HepG2 (cell line): ENCODE results near the gene ADGRE3. TPM values are rescaled to one million over a fixed set of nuclear protein-coding genes. Genes with fewer than 3 reads are reported as not detected.

Experiments used
- EHMT2 ChIP-seq: fragments of 200-600 bp; sonication (generic); IDR thresholded peaks from 2 replicates; pipeline ENCODE4 v1.7.0; 2017; ENCODE audit warnings: antibody characterized with exemption, low read depth, low read length, borderline replicate concordance
- FOXA1 ChIP-seq, 2 experiments: fragments of 450-650 bp in 1 of 2; sonication (generic) in 1 of 2; formaldehyde crosslinking in 1 of 2; IDR thresholded peaks; 2 replicates each; pipeline versions ENCODE4 v1.4.0 to v1.6.1; 2016 to 2020; ENCODE audit warnings: missing genetic modification reagents in 1 of 2
- GMEB1 ChIP-seq: sonication (generic); formaldehyde crosslinking; IDR thresholded peaks from 2 replicates; pipeline ENCODE4 v1.5.1; 2020; ENCODE audit warnings: missing genetic modification reagents, mild to moderate bottlenecking, borderline replicate concordance
- IRF1 ChIP-seq: sonication (generic); formaldehyde crosslinking; IDR thresholded peaks from 2 replicates; pipeline ENCODE4 v1.4.0; 2020; ENCODE audit warnings: low read depth, mild to moderate bottlenecking, missing genetic modification reagents
- IRF2 ChIP-seq: IDR thresholded peaks from 2 replicates; pipeline ENCODE4 v1.6.1; 2018; ENCODE audit warnings: missing genetic modification reagents, missing compliant biosample characterization
- PCBP2 ChIP-seq: fragments of 200-400 bp; formaldehyde crosslinking; optimal IDR thresholded peaks from 2 replicates; pipeline ENCODE3; 2018; ENCODE audit warnings: low read length, low read depth; ENCODE audit not compliant: poor library complexity, severe bottlenecking
- RBM39 ChIP-seq: fragments of 200-400 bp; formaldehyde crosslinking; IDR thresholded peaks from one replicate; pipeline ENCODE4 v1.6.1; 2018; ENCODE audit warnings: antibody characterized with exemption, mild to moderate bottlenecking, low read depth, low read length; ENCODE audit not compliant: poor library complexity, severe bottlenecking
- SSRP1 ChIP-seq: IDR thresholded peaks from 2 replicates; pipeline ENCODE4 v1.6.1; 2016; ENCODE audit warnings: control low read depth
- TFDP1 ChIP-seq: IDR thresholded peaks from 2 replicates; pipeline ENCODE4 v1.6.1; 2016; ENCODE audit warnings: missing compliant biosample characterization, missing genetic modification reagents, borderline replicate concordance
- ZBTB26 ChIP-seq: IDR thresholded peaks from 2 replicates; pipeline ENCODE4 v1.6.1; 2016; ENCODE audit warnings: missing compliant biosample characterization, missing genetic modification reagents, borderline replicate concordance
- ZNF136 ChIP-seq: sonication (generic); formaldehyde crosslinking; IDR thresholded peaks from 2 replicates; pipeline ENCODE4 v1.8.1; 2022; ENCODE audit warnings: low read depth, mild to moderate bottlenecking, moderate library complexity, missing genetic modification reagents
- ZNF180 ChIP-seq: sonication (generic); formaldehyde crosslinking; IDR thresholded peaks from 2 replicates; pipeline ENCODE4 v1.4.0; 2020; ENCODE audit warnings: low read depth, missing genetic modification reagents, borderline replicate concordance
- ZNF224 ChIP-seq: sonication (generic); formaldehyde crosslinking; IDR thresholded peaks from 2 replicates; pipeline ENCODE4 v1.5.0; 2020; ENCODE audit warnings: mild to moderate bottlenecking, missing genetic modification reagents
- ZNF678 ChIP-seq: sonication (generic); formaldehyde crosslinking; IDR thresholded peaks from 2 replicates; pipeline ENCODE4 v1.4.0; 2020; ENCODE audit warnings: mild to moderate bottlenecking, missing genetic modification reagents
- ZNF776 ChIP-seq: sonication (generic); formaldehyde crosslinking; IDR thresholded peaks from 2 replicates; pipeline ENCODE4 v1.4.0; 2020; ENCODE audit warnings: mild to moderate bottlenecking, missing genetic modification reagents
- polyA plus RNA-seq, 8 experiments: library from polyadenylated mRNA; depleted of rRNA in 3 of 8; stranded (reverse) in 7 of 8; unstranded in 1 of 8; fragments of >200 nt; fragmentation: Illumina TruSeq in 4 of 8; extraction: Trizol in 4 of 8; gene quantifications; 2 replicates each; pipeline versions ENCODE4 v1.2.1 to v1.2.3, GENCODE V29; 2011 to 2016; ENCODE audit warnings: low read depth in 4 of 8, missing spikeins in 1 of 8, mixed read lengths in 1 of 8; ENCODE audit not compliant: insufficient read depth in 1 of 8
- total RNA-seq, 5 experiments: library from RNA; depleted of rRNA; stranded (reverse); fragments of >200 nt; fragmentation: Illumina TruSeq; extraction: Trizol; gene quantifications; 2 replicates each; pipeline ENCODE4 v1.2.3, GENCODE V29; 2016; ENCODE audit warnings: low read depth in 1 of 5
- TF ChIP-seq, protein P1 (sequence below): fragments of 450-650 bp; IDR thresholded peaks from 2 replicates; pipeline ENCODE4 v1.6.1; 2016
- TF ChIP-seq, protein P2 (sequence below): sonication (generic); formaldehyde crosslinking; IDR thresholded peaks from 2 replicates; pipeline ENCODE4 v1.4.0; 2020; ENCODE audit warnings: missing genetic modification reagents, mild to moderate bottlenecking, borderline replicate concordance

Gene ADGRE3
- total and polyA plus RNA-seq, 2 of the 13 experiments (the other 11 are each of a cell fraction or from before 2014, with no cell fraction given), result not detected

DNA sequence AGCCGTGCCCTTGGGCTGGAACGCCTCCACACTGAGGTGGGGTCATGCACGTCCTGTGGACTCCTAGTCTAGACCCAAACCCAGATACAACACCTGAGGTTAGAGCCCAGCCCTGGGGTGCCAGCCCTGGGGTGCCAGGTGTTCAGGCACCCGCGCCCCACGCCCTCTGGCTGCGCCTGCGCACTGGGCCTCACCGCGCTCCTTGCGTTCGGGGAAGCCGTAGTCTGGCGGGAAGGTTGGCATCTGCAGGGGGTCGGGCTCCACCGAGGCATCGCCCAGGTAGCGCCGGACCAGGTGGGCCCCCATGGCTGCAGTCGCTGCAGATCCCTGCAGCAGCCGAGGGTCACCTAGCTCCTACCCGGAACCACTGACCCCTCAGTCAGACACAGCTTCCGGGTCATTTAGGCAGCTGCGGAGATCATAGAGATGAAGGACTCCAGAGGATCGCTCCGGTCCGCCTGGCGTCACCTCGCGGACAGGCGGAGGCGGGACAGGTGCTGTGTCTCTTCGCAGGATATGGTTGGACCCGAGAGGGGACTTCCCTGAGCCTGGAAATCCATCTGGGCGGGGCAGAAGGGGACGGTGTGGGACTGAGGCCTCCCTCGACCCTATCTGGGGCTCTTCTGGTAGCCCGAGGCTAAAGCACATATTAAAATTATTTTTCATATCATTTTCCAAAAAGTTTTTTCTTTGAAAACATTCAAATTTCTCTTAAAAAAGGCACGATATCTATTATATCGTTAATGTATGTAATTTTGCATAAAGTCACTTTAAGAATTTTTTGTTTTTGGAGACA is 102.8 kb downstream of the ADGRE3 start, which contains the start of gene NDUFB7 (continued):
- peak; percentile 81; the same call in 1 of the 2 replicates for TF ChIP-seq GMEB1
- TF ChIP-seq PCBP2, result no peak
- peak; percentile 70; the same call in 1 of the 2 replicates for TF ChIP-seq ZNF224 (CRISPR knock-in tag)
- TF ChIP-seq SSRP1 (CRISPR knock-in tag), result peak; percentile 93
- TF ChIP-seq RBM39, result peak; percentile 78
- peak; percentile 70; the same call in 1 of the 2 replicates for TF ChIP-seq ZNF678
- TF ChIP-seq IRF1 (CRISPR knock-in tag), result no peak
- TF ChIP-seq, protein P1, sequence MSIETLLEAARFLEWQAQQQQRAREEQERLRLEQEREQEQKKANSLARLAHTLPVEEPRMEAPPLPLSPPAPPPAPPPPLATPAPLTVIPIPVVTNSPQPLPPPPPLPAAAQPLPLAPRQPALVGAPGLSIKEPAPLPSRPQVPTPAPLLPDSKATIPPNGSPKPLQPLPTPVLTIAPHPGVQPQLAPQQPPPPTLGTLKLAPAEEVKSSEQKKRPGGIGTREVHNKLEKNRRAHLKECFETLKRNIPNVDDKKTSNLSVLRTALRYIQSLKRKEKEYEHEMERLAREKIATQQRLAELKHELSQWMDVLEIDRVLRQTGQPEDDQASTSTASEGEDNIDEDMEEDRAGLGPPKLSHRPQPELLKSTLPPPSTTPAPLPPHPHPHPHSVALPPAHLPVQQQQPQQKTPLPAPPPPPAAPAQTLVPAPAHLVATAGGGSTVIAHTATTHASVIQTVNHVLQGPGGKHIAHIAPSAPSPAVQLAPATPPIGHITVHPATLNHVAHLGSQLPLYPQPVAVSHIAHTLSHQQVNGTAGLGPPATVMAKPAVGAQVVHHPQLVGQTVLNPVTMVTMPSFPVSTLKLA, result no peak
- no peak for TF ChIP-seq ZNF180 (CRISPR knock-in tag)
- TF ChIP-seq TFDP1 (CRISPR knock-in tag), result peak; percentile 48; the same call in 1 of the 2 replicates
- TF ChIP-seq, protein P2, sequence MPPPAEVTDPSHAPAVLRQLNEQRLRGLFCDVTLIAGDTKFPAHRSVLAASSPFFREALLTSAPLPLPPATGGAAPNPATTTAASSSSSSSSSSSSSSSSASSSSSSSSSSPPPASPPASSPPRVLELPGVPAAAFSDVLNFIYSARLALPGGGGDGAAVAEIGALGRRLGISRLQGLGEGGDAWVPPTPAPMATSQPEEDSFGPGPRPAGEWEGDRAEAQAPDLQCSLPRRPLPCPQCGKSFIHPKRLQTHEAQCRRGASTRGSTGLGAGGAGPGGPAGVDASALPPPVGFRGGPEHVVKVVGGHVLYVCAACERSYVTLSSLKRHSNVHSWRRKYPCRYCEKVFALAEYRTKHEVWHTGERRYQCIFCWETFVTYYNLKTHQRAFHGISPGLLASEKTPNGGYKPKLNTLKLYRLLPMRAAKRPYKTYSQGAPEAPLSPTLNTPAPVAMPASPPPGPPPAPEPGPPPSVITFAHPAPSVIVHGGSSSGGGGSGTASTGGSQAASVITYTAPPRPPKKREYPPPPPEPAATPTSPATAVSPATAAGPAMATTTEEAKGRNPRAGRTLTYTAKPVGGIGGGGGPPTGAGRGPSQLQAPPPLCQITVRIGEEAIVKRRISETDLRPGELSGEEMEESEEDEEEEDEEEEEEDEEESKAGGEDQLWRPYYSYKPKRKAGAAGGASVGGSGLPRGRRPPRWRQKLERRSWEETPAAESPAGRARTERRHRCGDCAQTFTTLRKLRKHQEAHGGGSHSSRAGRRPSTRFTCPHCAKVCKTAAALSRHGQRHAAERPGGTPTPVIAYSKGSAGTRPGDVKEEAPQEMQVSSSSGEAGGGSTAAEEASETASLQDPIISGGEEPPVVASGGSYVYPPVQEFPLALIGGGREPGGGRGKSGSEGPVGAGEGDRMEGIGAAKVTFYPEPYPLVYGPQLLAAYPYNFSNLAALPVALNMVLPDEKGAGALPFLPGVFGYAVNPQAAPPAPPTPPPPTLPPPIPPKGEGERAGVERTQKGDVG (CRISPR knock-in tag), result peak; percentile 22; the same call in 1 of the 2 replicates
- no peak for TF ChIP-seq FOXA1 (IDR thresholded peaks at IDR 0.05)
- TF ChIP-seq FOXA1 (CRISPR knock-in tag; IDR thresholded peaks at IDR 0.05), result no peak
- TF ChIP-seq ZNF136, result no peak; the same call in 1 of the 2 replicates
- TF ChIP-seq ZBTB26 (CRISPR knock-in tag), result peak; percentile 15; the same call in 1 of the 2 replicates
- TF ChIP-seq IRF2 (CRISPR knock-in tag), result peak; percentile 97
- TF ChIP-seq ZNF776 (CRISPR knock-in tag), result no peak
- peak; percentile 63; the same call in 1 of the 2 replicates for TF ChIP-seq EHMT2
